Smooth muscle cell (in vitro differentiated cells): ENCODE measurements around the gene PSMC3IP. TPM values are rescaled to one million over a fixed set of nuclear protein-coding genes. Genes with fewer than 3 reads are reported as not detected.
"Not testable (repeated sequence)": the region's sequence is repeated elsewhere in the genome, so short reads cannot be mapped to it uniquely, and the experiment has no call there.

Experiments
- DNase-seq: peaks from one replicate; lab custom pipeline; 2025; ENCODE audit not compliant: unreplicated experiment; lab: John Stamatoyannopoulos, UW
- H2AFZ ChIP-seq: fragments of 200-600 bp; sonication (generic); 2 replicates; pipeline ENCODE4 v1.6.0; 2016; ENCODE audit warnings: antibody characterized with exemption, low read depth, mild to moderate bottlenecking
- H3F3A ChIP-seq: fragments of 200-600 bp; sonication (generic); 2 replicates; pipeline ENCODE4 v1.6.0; 2017; ENCODE audit warnings: antibody characterized with exemption, low read depth
- H3K27ac ChIP-seq: fragments of 200-600 bp; sonication (generic); 2 replicates; pipeline ENCODE4 v1.5.1; 2016; ENCODE audit warnings: low read depth, mild to moderate bottlenecking
- H3K27me3 ChIP-seq: fragments of 200-600 bp; sonication (generic); 2 replicates; pipeline ENCODE4 v1.6.1; 2016; ENCODE audit warnings: low read depth, mild to moderate bottlenecking
- H3K36me3 ChIP-seq: fragments of 200-600 bp; sonication (generic); 2 replicates; pipeline ENCODE4 v1.5.1; 2016; ENCODE audit warnings: low read depth
- H3K4me1 ChIP-seq: fragments of 200-600 bp; sonication (generic); 2 replicates; pipeline ENCODE4 v1.5.1; 2016; ENCODE audit warnings: low read depth
- H3K4me2 ChIP-seq: fragments of 200-600 bp; sonication (generic); 2 replicates; pipeline ENCODE4 v1.6.0; 2016; ENCODE audit warnings: mild to moderate bottlenecking
- H3K4me3 ChIP-seq: fragments of 200-600 bp; sonication (generic); 2 replicates; pipeline ENCODE4 v1.5.1; 2016; ENCODE audit warnings: mild to moderate bottlenecking
- H3K79me2 ChIP-seq: fragments of 200-600 bp; sonication (generic); 2 replicates; pipeline ENCODE4 v1.6.0; 2016; ENCODE audit warnings: low read depth, mild to moderate bottlenecking
- H3K9ac ChIP-seq: fragments of 200-600 bp; sonication (generic); 2 replicates; pipeline ENCODE4 v1.6.0; 2016; ENCODE audit warnings: low read depth
- H3K9me3 ChIP-seq: fragments of 200-600 bp; sonication (generic); replicated peaks from 2 replicates; pipeline ENCODE4 v1.5.1; 2016; ENCODE audit warnings: low read depth
- H4K20me1 ChIP-seq: fragments of 200-600 bp; sonication (generic); 2 replicates; pipeline ENCODE4 v1.6.0; 2016; ENCODE audit warnings: low read depth
- WGBS: methylation state at CpG from one replicate; pipeline ENCODE4 v1.1.7; 2016; ENCODE audit warnings: low lambda C conversion rate; 5-methylcytosine and 5-hydroxymethylcytosine counted together
- polyA plus RNA-seq: library from polyadenylated mRNA; unstranded; fragments of >200 nt; fragmentation: Nextera tagmentation; extraction: Ambion mirVana; gene quantifications from 2 replicates; pipeline ENCODE4 v1.2.1, GENCODE V29; 2016
- total RNA-seq: library from RNA; depleted of rRNA; stranded (reverse); fragments of >200 nt; gene quantifications from 2 replicates; pipeline ENCODE4 v1.2.3, GENCODE V29; 2014
- TF ChIP-seq, protein P1 (sequence below): fragments of 200-600 bp; sonication (generic); IDR thresholded peaks from 2 replicates; pipeline ENCODE4 v1.5.1; 2017; ENCODE audit warnings: borderline replicate concordance, mild to moderate bottlenecking, antibody characterized with exemption; ENCODE audit not compliant: insufficient read depth, poor library complexity, severe bottlenecking

Gene PSMC3IP
- total and polyA plus RNA-seq, 2 experiments from 2014 or later, result 5.3 to 7.7 TPM

GRCh38 chr17:42609814-42610801 lies 32.6 kb upstream of the PSMC3IP start:
- not testable (repeated sequence) for H3K27me3 ChIP-seq, H3K36me3 ChIP-seq, H3F3A ChIP-seq, DNase-seq, H3K9me3 ChIP-seq
- H2AFZ ChIP-seq, result peak overlapping the region; percentile 93
- H3K4me1 ChIP-seq, result peaks cover 17% of the 10 kb centered on the region
- H3K4me3 ChIP-seq, result peak overlapping the region; percentile 79
- H3K27ac ChIP-seq, result peak overlapping the region; percentile 73
- peak overlapping the region; percentile 75 for H3K9ac ChIP-seq
- 13% methylated on average over 34 of the region's 42 CpGs for WGBS
- peaks cover 35% of the 10 kb centered on the region for H4K20me1 ChIP-seq
- H3K4me2 ChIP-seq, result peak overlapping the region; percentile 93
- peaks cover 51% of the 10 kb centered on the region for H3K79me2 ChIP-seq

GRCh38 chr17:42609182-42609813 lies 31.8 kb upstream of the PSMC3IP start, which contains the start of the genes RETREG3 and TUBG1:
TSS of gene RETREG3 (minus strand) at chr17:42609374. CDS start at chr17:42609324, 50 bp downstream.
TSS of gene TUBG1 (plus strand) at chr17:42609683. CDS start at chr17:42609738, 55 bp downstream.
- peak within 1 kb of the TSS; percentile 94 for H3K4me2 ChIP-seq
- WGBS, result under 1% methylated on average over 66 of the region's 66 CpGs

GRCh38 chr17:42608305-42609181 lies 31.0 kb upstream of the PSMC3IP start:
- Histone ChIP-seq H3K4me1 (peaks cover 17% of the 10 kb centered on the region), H3K9ac (peak overlapping the region; percentile 82), H3K27ac (peak overlapping the region; percentile 66), H3F3A (no peaks in the 10 kb centered on the region), H3K36me3 (no peaks in the 10 kb centered on the region), H3K4me3 (peak overlapping the region; percentile 79), H4K20me1 (peaks cover 49% of the 10 kb centered on the region), H3K27me3 (no peaks in the 10 kb centered on the region), H2AFZ (peak overlapping the region; percentile 92), H3K9me3 (no peaks in the 10 kb centered on the region), H3K79me2 (peaks cover 66% of the 10 kb centered on the region), H3K4me2 (peak overlapping the region; percentile 94)
- no peak for DNase-seq
- WGBS, result 2% methylated on average over 30 of the region's 30 CpGs
- TF ChIP-seq, protein P1, sequence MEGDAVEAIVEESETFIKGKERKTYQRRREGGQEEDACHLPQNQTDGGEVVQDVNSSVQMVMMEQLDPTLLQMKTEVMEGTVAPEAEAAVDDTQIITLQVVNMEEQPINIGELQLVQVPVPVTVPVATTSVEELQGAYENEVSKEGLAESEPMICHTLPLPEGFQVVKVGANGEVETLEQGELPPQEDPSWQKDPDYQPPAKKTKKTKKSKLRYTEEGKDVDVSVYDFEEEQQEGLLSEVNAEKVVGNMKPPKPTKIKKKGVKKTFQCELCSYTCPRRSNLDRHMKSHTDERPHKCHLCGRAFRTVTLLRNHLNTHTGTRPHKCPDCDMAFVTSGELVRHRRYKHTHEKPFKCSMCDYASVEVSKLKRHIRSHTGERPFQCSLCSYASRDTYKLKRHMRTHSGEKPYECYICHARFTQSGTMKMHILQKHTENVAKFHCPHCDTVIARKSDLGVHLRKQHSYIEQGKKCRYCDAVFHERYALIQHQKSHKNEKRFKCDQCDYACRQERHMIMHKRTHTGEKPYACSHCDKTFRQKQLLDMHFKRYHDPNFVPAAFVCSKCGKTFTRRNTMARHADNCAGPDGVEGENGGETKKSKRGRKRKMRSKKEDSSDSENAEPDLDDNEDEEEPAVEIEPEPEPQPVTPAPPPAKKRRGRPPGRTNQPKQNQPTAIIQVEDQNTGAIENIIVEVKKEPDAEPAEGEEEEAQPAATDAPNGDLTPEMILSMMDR, result no peak

More at GRCh38 chr17:42609182-42609813, 31.8 kb upstream of the PSMC3IP start, which contains the start of the genes RETREG3 and TUBG1:
- Histone ChIP-seq H3K9me3 (no peaks in the 10 kb centered on the region), H3K27ac (peak within 1 kb of the TSS; percentile 73), H3K79me2 (peaks cover 59% of the 10 kb centered on the region), H3K4me1 (peaks cover 17% of the 10 kb centered on the region), H4K20me1 (peaks cover 43% of the 10 kb centered on the region), H3K27me3 (no peaks in the 10 kb centered on the region), H2AFZ (peak within 1 kb of the TSS; percentile 93), H3K36me3 (no peaks in the 10 kb centered on the region), H3K9ac (peak within 1 kb of the TSS; percentile 82), H3F3A (no peaks in the 10 kb centered on the region), H3K4me3 (peak within 1 kb of the TSS; percentile 79)
- TF ChIP-seq, protein P1, result peak; percentile 32
- DNase-seq, result peak; percentile 96
